Activated T-helper 1 cell treated with anti-CD3 and anti-CD28 coated beads, Interleukin-12 subunit alpha, Interleukin-12 subunit beta, Interleukin-2, Interleukin-4 antibody, amounts not matched to agents 30 ng/mL and 10 ng/mL and 1 ng/mL, durations not matched to agents 14 hours and 24 hours and 36 hours (primary cell): ENCODE measurements around the gene KRT76. TPM values are rescaled to one million over a fixed set of nuclear protein-coding genes. Genes with fewer than 3 reads are reported as not detected.

Experiments used
- DNase-seq: peaks from one replicate; pipeline ENCODE4 v3.0.0; 2021; ENCODE audit warnings: low spot score
- H3K27ac Mint-ChIP-seq: one replicate; pipeline ENCODE4 v1.8.0; 2021; ENCODE audit warnings: mild to moderate bottlenecking, mixed read lengths
- H3K27me3 Mint-ChIP-seq: one replicate; pipeline ENCODE4 v1.8.0; 2022; ENCODE audit warnings: mild to moderate bottlenecking, moderate library complexity, mixed read lengths; ENCODE audit not compliant: insufficient read depth
- H3K36me3 Mint-ChIP-seq: one replicate; pipeline ENCODE4 v1.8.0; 2021; ENCODE audit warnings: low read depth, mixed read lengths
- H3K4me1 Mint-ChIP-seq: one replicate; pipeline ENCODE4 v1.8.0; 2021; ENCODE audit warnings: low read depth, mixed read lengths
- H3K4me3 Mint-ChIP-seq: one replicate; pipeline ENCODE4 v1.8.0; 2021; ENCODE audit warnings: mild to moderate bottlenecking, moderate library complexity, mixed read lengths
- H3K9me3 Mint-ChIP-seq: one replicate; pipeline ENCODE4 v1.8.0; 2021; ENCODE audit warnings: mixed read lengths
- intact Hi-C: fragments of 100-400 bp; cut with micrococcal nuclease; formaldehyde crosslinking; loops from one replicate; pipeline ENCODE4 v1.15.1; 2024
- total RNA-seq: library from RNA; stranded (reverse); gene quantifications from 2 replicates; pipeline ENCODE4 v1.2.3, GENCODE V29; 2022

Gene KRT76
- total RNA-seq, 1 donor from 2014 or later, result not detected

GRCh38 chr12:52817699-52818238 lies 40.6 kb upstream of the KRT76 start:
- Mint-ChIP-seq H3K4me3 (no peak overlapping the region), H3K4me1 (peaks cover 8% of the 10 kb centered on the region), H3K27ac (no peak overlapping the region), H3K36me3 (no peaks in the 10 kb centered on the region), H3K27me3 (peaks cover 6% of the 10 kb centered on the region), H3K9me3 (no peaks in the 10 kb centered on the region)
- intact Hi-C loops, result no loop called here
- no peak for DNase-seq

- H3K4me3 Mint-ChIP-seq, result no peak overlapping the region
Measured at GRCh38 chr12:52817003-52817698, 40.0 kb upstream of the KRT76 start.

GRCh38 chr12:52815676-52816588 lies 38.8 kb upstream of the KRT76 start:
- no peak for DNase-seq
- no peaks in the 10 kb centered on the region for H3K36me3 Mint-ChIP-seq
- peaks cover 4% of the 10 kb centered on the region for H3K27me3 Mint-ChIP-seq
- no peak overlapping the region for H3K4me3 Mint-ChIP-seq
- intact Hi-C loops, result no loop called here
- no peaks in the 10 kb centered on the region for H3K9me3 Mint-ChIP-seq
- H3K4me1 Mint-ChIP-seq, result peaks cover 8% of the 10 kb centered on the region
- no peak overlapping the region for H3K27ac Mint-ChIP-seq

More at GRCh38 chr12:52817003-52817698, 40.0 kb upstream of the KRT76 start:
- H3K27me3 Mint-ChIP-seq, result peaks cover 6% of the 10 kb centered on the region
- H3K36me3 Mint-ChIP-seq, result no peaks in the 10 kb centered on the region
- intact Hi-C loops, result no loop called here
- no peak overlapping the region for H3K27ac Mint-ChIP-seq
- DNase-seq, result no peak
- H3K9me3 Mint-ChIP-seq, result no peaks in the 10 kb centered on the region
- H3K4me1 Mint-ChIP-seq, result peaks cover 8% of the 10 kb centered on the region

- Mint-ChIP-seq H3K4me3 (no peak overlapping the region), H3K36me3 (no peaks in the 10 kb centered on the region), H3K27me3 (peaks cover 4% of the 10 kb centered on the region), H3K27ac (no peak overlapping the region), H3K9me3 (no peaks in the 10 kb centered on the region), H3K4me1 (peaks cover 8% of the 10 kb centered on the region)
- intact Hi-C loops, result no loop called here
- no peak for DNase-seq
Measured at GRCh38 chr12:52815161-52815560, 38.0 kb upstream of the KRT76 start.

GRCh38 chr12:52814710-52815155 lies 37.6 kb upstream of the KRT76 start:
- no peak overlapping the region for H3K4me3 Mint-ChIP-seq
- peaks cover 3% of the 10 kb centered on the region for H3K27me3 Mint-ChIP-seq
- intact Hi-C loops, result no loop called here
- no peak overlapping the region for H3K27ac Mint-ChIP-seq
- no peaks in the 10 kb centered on the region for H3K36me3 Mint-ChIP-seq
- peaks cover 8% of the 10 kb centered on the region for H3K4me1 Mint-ChIP-seq
- DNase-seq, result no peak
- no peaks in the 10 kb centered on the region for H3K9me3 Mint-ChIP-seq

- DNase-seq, result no peak
- intact Hi-C loops, result no loop called here
- Mint-ChIP-seq H3K27me3 (peaks cover 6% of the 10 kb centered on the region), H3K36me3 (no peaks in the 10 kb centered on the region), H3K9me3 (no peaks in the 10 kb centered on the region), H3K4me3 (no peak within 1 kb of the TSS), H3K4me1 (peaks cover 8% of the 10 kb centered on the region), H3K27ac (no peak within 1 kb of the TSS)
Measured at GRCh38 chr12:52813885-52814709, 37.0 kb upstream of the KRT76 start, which contains the start of gene KRT4. KRT4 (minus strand) TSS chr12:52814116; CDS start chr12:52814058, 58 bp downstream.

GRCh38 chr12:52813203-52813819 lies 36.2 kb upstream of the KRT76 start:
- Mint-ChIP-seq H3K27me3 (peaks cover 6% of the 10 kb centered on the region), H3K36me3 (no peaks in the 10 kb centered on the region), H3K27ac (no peak overlapping the region), H3K4me3 (no peak overlapping the region), H3K9me3 (no peaks in the 10 kb centered on the region), H3K4me1 (peaks cover 8% of the 10 kb centered on the region)
- intact Hi-C loops, result no loop called here
- no peak for DNase-seq

- Mint-ChIP-seq H3K27ac (no peak overlapping the region), H3K9me3 (no peaks in the 10 kb centered on the region), H3K36me3 (no peaks in the 10 kb centered on the region), H3K4me3 (no peak overlapping the region), H3K4me1 (peaks cover 4% of the 10 kb centered on the region), H3K27me3 (peaks cover 6% of the 10 kb centered on the region)
- DNase-seq, result no peak
- intact Hi-C loops, result no loop called here
Measured at GRCh38 chr12:52812749-52813148, 35.6 kb upstream of the KRT76 start.

GRCh38 chr12:52812073-52812400 lies 34.9 kb upstream of the KRT76 start:
- H3K27me3 Mint-ChIP-seq, result peaks cover 6% of the 10 kb centered on the region
- intact Hi-C loops, result no loop called here
- no peaks in the 10 kb centered on the region for H3K9me3 Mint-ChIP-seq
- H3K4me1 Mint-ChIP-seq, result no peaks in the 10 kb centered on the region
- H3K4me3 Mint-ChIP-seq, result no peak overlapping the region
- DNase-seq, result no peak
- no peak overlapping the region for H3K27ac Mint-ChIP-seq
- H3K36me3 Mint-ChIP-seq, result no peaks in the 10 kb centered on the region

- intact Hi-C loops, result no loop called here
- Mint-ChIP-seq H3K27ac (no peak overlapping the region), H3K27me3 (peaks cover 6% of the 10 kb centered on the region), H3K4me1 (no peaks in the 10 kb centered on the region), H3K4me3 (no peak overlapping the region), H3K36me3 (no peaks in the 10 kb centered on the region), H3K9me3 (no peaks in the 10 kb centered on the region)
- no peak for DNase-seq
Measured at GRCh38 chr12:52811191-52812072, 34.3 kb upstream of the KRT76 start.

GRCh38 chr12:52810554-52810953 lies 33.4 kb upstream of the KRT76 start:
- no peaks in the 10 kb centered on the region for H3K9me3 Mint-ChIP-seq
- no peak overlapping the region for H3K4me3 Mint-ChIP-seq
- no peak for DNase-seq
- no peaks in the 10 kb centered on the region for H3K36me3 Mint-ChIP-seq
- intact Hi-C loops, result no loop called here
- H3K4me1 Mint-ChIP-seq, result no peaks in the 10 kb centered on the region
- H3K27me3 Mint-ChIP-seq, result peaks cover 6% of the 10 kb centered on the region
- no peak overlapping the region for H3K27ac Mint-ChIP-seq
